ENCODE results near the gene ASPSCR1.
"Not testable (repeated sequence)": the region's sequence is repeated elsewhere in the genome, so short reads cannot be mapped to it uniquely, and the experiment has no call there.

ASPSCR1 gene

DNA sequence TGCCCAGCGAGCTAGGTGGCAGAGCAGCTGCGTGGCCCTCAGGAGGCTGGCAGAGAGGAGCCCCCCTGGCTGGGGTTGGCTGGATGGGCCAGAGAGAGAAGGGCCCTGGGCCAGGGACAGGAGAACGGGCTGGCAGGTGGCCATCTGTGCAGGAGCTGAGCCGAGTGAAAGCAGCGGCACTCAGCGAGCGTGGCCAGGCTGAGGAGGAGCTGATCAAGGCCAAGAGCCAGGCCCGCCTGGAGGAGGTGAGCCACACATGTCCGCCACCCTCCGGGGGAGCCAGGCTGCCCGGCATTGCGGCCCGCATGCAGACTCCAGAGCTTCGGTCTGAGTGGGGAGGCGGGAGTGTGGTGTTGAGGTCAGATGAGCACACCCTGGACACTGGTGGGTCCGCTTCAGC, 52.0 kb downstream of the ASPSCR1 start:
- DNase-seq = peak; percentile 38 to 93

DNA sequence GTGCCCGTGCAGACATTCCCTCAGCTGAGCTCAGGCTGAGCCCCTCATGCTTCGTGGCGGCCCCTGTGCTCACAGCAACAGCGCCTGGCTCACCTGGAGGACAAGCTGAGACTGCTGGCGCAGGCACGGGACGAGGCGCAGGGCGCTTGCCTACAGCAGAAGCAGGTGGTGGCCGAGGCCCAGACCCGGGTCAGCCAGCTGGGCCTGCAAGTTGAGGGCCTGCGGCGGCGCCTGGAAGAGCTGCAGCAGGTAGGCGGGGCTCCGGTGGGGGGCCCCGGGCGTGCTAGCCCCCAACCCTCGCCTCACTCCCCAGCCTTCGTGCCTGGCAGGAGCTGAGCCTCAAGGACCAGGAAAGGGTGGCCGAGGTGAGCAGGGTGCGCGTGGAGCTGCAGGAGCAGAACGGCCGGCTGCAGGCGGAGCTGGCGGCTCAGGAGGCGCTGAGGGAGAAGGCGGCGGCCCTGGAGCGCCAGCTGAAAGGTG, 52.6 kb downstream of the ASPSCR1 start:
- no peak for DNase-seq

DNA sequence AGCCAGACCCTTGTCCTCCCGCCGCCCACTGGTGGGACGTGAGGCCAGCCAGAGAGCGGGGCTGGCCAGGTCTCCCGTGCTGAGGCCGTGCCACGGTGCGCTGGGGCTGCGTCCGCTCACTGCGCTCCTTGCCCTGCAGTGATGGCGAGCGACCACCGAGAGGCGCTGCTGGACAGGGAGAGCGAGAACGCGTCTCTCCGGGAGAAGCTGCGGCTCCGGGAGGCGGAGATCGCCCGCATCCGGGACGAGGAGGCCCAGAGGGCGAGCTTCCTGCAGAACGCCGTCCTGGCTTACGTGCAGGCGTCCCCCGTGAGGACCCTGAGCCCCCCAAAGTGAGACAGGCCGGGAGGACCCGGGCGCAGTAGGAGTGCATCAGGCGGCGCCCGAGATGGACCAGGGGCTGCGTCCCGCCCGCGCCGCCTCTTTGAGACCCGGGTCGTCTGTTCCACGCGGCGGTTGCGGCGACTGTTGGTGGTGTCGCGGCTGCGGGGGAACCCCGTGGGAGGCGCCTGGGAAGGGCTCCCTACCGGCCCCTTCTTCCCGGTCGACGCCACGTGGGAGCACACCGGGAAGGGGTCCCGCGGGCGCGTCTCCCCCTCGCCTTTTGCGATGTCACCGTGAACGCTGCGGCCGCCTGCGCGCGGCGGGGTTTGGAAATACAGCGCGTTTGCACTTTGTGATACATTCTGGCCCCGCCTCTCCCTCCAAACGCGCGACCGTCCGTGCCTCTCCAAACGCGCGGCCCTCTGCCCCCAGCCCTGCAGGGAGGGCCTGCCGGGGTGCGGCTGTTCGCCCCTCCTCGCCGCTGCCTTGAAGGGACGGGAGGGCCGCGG, 53.3 kb downstream of the ASPSCR1 start:
- peak; percentile 47 to 87 for DNase-seq

DNA sequence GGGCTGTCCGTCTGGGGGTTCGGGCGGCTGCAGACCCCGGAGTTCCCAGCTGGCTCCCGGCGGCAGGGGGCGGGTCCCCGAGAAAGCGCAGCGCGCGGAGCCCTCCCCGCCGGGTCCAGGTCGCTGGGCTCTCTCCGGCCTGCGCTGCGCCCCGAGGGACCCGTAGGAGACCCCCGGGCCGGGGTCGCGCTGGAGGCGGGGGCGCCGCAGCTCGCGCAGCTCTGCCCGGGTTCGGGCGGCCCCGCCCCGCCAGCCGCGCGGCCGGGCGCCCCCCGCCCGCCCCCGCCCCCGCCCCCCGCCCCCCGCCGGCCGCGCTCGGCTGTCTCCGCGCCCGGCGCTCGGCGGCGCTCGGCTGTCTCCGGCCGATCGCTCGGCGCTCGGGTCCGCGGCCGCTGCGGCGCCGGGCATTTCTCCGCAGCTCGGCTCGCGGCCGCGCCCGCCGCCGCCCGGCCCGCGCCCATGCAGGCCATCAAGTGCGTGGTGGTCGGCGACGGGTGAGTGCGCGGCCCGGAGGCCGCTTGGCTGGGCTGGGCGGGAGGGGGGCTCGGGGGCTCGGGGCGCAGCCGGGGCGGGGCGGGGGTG, 54.0 kb downstream of the ASPSCR1 start, which contains the start of gene RAC3:
TSS of gene RAC3 (plus strand) at position 376 of the 582 bp plus-strand sequence. CDS start at position 460, 84 bp downstream.
- peak in 1 of 2 experiments; percentile 65 for DNase-seq

DNA sequence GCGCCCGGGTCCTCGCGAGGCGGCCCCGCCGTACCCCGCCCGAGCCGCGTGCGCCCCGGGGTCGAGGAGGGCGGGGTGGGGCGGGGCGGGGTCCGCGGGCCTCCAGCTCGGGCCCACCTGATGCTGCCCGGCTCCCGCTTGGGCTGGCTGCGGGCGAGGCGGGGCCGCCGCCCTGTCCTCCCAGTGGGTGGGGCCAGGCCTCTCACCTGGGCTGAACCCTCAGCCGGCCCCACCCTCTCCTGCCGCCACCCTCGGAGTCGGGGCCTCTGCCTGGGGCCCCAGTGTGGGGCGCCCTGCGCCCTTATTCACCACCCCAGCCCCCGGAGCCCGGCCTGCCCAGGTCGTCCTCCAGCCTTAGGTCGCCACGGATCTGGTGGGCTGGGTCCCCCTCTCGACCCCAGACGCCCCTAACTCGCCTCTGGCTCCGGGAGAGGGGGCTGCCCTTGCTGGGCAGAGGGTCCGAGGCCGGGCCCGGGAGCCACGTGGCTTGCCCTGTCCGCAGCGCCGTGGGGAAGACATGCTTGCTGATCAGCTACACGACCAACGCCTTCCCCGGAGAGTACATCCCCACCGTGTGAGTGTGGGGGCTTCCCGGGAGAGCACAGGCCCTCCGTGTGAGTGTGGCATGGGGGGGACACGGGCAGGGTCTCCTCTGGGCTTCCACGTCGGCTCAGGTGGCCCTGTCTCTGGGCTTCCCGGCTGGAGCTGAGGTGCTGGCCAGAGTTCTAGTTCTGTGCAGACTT, 54.6 kb downstream of the ASPSCR1 start:
- DNase-seq = no peak

DNA sequence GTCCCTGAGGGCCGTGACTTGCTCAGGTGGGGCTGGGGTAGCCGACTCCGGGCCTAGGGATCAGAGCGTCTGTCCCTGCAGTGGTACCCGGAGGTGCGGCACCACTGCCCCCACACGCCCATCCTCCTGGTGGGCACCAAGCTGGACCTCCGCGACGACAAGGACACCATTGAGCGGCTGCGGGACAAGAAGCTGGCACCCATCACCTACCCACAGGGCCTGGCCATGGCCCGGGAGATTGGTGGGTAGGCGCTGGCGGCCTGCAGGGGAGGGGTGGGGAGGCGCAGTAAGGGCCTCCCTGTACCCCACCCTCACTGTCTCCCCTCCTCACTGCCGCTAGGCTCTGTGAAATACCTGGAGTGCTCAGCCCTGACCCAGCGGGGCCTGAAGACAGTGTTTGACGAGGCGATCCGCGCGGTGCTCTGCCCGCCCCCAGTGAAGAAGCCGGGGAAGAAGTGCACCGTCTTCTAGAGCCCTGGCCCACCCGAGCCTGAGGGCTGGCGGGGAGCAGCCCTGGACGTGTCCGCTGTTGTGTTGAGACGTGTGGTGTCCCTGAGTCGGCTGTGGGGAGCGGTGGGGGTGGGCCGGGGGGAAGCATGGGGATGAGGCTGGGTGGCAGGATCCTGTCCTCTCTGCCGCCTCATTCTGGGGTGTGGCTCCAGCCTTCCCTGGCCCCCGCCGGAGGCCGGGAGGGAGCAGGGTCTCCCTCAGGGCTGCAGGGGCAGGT, 56.1 kb downstream of the ASPSCR1 start:
- no peak for DNase-seq

DNA sequence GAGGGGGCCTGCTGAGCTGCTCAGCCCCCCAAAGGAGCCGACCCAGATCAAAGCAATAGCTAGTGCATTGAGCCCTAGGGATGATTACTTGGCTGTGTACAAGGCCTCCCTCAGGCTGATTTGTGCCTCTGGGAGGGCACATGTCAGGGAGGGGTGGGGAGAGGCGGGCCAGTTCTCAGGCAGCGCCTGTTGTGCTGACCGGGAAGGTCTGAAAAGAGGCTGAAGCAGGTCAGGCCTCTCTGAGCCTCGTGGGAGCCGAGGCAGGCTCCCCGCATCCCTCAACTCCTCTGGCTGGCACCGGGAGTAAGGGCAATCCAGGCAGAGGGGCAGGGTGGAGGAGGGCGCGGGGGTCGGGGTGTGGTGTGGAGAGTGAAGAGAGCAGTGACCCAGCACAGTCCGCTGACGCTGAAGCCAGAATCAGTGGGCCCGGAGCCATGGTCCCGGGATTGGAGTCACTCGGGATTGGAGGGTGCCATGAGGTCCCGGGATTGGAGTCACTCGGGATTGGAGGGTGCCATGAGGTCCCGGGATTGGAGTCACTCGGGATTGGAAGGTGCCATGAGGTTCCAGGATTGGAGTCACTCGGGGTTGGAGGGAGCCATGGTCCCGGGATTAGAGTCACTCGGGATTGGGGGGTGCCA, 57.1 kb downstream of the ASPSCR1 start:
- DNase-seq = no peak

DNA sequence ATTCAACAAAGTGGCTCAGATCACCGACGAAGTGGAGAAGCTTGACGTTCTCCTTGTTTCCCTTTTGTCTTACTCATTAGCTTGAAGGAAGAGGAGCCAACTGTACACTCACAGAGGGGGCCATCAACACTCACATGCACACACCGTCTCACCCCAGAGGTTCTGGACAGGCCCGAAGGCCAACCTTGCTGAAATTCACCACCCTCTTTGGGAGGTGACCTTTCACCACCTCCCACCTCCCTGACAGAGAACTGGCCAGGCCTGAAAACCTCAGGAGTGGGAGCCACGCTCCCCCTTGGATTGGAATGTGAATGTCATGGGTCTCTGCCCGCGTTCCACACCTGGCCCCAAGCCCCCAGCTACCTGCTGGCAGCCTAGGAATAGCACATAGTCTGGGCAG, 58.1 kb downstream of the ASPSCR1 start:
- DNase-seq = no peak

DNA sequence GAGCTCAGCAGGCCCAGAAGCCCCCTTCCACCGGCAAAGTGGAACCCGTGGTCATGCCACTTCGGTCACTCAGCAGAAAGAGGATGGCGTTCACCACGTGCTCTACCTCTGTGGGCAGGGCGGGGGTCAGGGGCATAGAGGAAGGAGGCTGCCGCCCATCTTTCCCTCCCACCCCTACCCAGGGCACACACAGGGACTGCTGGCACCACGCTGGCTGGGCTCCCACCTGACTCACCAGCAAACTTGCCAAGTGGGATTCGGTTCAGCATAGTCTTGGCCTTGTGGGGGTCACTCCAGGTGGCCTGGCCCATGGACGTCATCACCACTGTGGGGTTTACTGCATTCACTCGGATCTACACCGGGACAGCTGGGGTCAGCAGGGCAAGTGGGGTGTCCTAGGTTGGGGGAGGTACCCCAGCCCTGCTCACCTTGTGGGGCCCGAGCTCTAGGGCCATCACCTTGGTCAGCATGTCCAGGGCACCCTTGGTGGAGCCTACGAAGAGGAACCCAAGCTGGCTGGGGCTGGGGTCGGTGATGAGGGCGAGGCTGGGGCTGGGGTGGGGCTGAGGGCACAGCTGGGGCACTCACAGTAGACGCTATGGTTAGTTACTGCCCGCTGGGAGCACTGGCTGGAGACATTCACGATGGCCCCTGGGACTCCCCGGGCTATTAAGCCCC, 58.7 kb downstream of the ASPSCR1 start:
- DNase-seq = no peak

DNA sequence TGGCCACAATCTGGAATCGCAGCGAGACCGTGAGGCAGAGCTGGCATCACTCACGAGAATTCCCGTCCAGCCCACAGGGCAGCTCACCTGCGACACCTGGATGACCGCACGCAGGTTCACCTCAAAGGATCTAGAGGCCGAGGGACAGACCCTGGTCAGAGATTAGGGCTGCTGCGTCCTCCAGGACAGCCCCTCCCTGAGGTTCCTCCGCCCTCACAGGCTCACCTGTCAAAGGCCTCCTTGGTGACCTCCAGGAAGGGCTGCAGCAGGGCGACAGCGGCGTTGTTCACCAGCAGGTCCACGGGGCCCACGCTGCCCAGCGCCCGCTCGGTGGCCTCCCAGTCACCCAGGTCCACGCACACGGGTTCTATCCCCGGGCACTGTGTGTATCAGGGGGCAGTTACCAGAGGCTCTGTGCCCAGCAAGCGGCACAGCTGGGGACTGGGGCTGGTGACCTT, 59.2 kb downstream of the ASPSCR1 start:
- no peak for DNase-seq

DNA sequence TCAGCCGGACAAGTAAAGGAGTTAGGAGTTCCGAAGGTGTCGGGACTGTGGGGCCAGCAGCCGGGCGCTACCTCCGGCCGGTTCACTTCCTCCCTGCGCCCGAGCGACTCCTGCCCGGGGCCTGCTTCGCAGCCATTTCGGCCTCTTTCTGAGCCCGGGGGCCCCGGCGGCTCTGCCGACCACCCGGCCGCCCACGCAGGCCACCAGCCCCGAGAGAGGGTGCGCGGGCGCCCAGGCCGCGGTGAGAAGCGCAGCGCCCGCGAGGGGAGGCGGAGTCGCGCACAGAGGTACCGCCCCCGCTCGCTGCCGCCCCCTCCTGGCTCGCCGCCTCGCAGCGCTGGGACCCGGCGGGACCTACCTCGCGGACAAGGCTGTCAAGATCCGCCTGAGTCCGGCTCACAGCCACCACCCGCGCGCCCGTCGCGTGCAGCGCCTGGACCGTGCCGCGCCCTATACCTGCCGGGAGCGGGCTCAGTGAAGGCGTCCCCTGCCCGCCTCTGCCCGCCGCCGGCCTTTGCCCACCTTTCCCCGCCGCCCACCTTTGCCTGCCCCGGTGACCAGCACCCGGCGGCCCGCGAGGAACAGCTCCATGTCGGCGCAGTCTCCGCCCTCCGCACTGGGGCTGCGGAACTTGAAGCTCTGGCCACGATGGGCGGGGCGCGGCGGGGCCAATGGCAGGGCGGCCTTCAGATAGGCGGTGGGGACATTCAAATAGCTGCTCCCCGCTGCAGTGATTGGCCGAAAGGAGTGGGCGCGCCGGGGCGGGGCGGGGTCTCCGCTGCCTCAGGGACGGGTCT, 59.9 kb downstream of the ASPSCR1 start, which contains the start of gene DCXR:
TSS of gene DCXR (minus strand) at position 606 of the 797 bp plus-strand sequence. CDS start at position 591, 15 bp downstream.
- DNase-seq = peak; percentile 98

DNA sequence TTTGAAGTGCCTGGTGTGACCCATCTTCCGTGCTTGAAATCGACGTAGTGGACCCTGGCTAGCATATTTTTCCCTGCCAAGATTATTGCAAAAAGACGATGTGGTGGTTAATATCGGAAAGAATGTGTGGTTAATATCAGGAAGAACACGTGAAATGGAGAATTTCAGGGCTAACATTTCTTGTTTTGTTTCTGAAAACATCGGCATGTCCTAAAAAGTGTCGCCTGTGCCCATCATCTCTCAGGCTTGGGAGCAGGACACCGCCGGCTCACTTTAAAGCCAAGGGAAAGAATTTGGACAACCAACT, 60.4 kb downstream of the ASPSCR1 start:
- DNase-seq = no peak

DNA sequence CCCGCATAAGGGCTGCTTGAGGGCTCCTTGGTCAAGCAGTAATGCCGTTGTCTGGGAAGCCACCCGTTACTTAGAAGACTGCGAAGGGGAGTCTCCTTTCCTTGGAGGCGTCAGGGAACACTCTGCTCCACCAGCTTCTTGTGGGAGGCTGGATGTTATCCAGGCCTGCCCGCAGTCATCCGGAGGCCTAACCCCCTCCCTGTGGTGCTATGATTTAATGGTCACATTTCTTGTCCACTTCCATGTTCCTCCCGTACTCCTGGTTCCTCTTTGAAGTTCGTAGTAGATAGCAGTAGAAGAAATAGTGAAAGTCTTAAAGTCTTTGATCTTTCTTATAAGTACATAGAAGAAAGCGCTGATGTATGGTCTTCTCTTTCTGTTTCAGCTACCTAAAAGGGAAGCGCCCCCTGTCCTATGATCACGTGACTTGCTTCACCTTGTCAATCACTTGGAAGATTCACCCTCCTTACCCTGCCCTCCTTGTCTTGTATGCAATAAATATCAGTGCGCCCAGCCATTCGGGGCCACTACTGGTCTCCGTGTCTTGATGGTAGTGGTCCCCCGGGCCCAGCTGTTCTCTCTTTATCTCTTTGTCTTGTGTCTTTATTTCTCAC, 61.5 kb downstream of the ASPSCR1 start:
- not testable (repeated sequence) for DNase-seq

DNA sequence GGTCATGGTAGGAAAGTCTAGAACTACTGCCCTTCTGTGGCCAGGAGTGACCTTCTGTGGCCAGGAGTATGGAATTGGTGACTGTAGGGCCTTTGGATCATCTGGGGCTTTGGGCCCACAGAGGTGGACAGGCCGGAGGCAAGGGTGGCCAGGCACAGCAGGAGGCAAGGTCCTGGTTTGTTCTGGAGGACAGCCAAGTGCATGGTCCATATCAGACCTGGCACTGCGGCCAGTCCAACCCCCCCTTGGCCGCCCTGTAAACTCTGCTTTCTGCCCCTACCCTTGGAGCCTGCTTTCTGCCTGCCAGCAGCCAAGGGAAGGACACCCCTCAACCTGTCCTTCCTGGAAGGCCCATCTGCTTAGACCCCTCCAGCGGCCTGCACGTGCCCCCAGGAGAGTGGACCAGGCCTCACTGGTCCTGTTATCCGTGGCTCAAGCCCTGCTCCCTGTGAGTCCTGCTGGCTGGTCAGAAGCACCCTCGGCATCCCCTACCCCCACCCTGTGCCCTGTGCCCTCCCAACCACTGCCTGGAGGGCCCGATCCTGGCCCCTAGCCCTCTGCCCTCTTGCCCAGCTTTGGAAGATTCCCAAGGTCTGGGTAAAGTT, 62.4 kb downstream of the ASPSCR1 start:
- DNase-seq = no peak

DNA sequence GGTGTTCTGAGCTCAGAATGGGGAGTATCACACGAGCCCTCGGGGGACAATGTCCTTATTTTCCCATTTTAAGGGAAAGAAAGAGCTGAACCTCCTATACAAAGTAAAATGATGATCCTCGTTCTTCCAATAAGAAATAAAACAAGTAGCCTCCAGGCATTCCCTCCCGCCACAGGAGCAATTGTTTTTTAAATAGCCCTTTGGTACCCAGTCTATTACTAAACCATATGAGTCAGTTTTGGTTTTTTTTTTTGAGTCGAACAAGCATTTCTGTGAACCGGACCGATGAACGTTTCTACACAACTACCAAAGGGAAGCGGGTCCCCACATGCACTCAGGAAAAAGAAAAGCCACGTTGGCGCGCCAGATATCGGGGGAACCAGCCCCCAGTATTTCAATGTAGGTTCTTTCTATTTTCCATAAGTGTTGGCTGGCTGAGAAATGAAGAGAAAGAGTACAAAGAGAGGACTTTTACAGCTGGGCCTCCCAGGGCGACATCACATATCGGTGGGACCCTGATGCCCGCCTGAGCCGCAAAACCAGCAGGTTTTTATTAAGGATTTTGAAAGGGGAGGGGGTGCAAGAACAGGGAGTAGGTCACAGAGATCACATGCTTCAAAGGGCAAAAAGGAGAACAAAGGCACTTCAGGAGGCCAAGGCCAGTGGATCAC, 63.9 kb downstream of the ASPSCR1 start:
- no peak for DNase-seq

DNA sequence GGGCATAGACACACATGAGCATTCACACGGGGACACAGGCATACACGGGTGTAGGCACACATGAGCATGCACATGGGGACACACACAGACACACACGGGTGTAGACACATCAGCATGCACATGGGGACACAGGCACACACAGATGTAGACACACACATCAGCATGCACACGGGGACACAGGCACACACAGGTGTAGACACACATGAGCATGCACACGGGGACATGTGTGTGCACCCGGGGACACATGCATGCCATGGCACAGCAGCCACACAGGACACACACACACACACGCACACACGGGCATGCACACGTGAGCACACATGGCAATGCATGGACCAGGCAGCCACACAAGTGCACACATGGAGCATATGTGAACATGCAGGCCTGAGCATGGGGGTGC, 65.2 kb downstream of the ASPSCR1 start:
- DNase-seq = no peak

DNA sequence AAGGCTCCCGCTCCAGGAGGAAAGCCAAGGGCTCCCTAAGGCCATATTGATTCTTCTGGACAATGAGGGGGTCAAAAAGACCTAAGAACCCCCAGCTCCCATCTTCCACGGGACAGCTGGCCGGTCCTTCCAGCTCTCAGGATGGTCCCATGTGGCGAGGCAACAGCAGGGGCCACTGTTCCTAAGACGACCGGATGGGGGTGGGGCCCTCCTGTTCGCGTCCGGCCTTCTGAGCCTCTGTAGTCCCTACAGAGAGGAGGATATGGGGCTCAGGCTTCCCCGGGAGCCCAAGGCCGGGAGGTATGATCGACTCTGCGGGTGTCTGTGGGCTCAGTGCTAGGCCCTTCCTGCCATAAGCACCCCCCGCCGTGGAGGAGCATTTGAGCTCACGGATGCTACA, 66.1 kb downstream of the ASPSCR1 start:
- no peak for DNase-seq

DNA sequence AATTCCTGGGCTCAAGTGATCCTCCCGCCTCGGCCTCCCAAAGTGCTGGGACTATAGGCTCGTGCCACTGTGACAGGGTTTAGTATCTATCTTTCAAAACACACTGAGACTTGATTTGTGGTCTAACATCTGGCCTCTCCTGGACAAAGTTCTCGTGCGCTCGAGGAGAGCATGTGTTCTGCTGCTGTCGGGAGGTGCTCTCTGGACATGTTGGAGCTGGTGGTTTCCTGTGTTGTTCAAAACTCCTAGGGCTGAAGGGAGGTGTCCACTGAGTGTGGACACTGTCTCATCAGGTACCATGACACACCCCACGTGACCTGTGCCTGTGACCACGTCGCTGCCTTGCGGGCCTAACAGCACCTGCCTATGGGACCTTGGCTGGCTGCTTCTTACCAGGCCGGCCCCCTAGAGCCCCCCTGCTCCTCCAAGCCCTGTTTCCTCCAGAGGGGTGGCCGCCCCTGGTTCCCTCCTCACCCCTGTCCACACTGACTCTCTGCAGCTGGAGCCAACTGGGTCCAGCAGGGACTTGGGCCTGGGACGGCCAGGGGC, 68.6 kb downstream of the ASPSCR1 start:
- DNase-seq = no peak

DNA sequence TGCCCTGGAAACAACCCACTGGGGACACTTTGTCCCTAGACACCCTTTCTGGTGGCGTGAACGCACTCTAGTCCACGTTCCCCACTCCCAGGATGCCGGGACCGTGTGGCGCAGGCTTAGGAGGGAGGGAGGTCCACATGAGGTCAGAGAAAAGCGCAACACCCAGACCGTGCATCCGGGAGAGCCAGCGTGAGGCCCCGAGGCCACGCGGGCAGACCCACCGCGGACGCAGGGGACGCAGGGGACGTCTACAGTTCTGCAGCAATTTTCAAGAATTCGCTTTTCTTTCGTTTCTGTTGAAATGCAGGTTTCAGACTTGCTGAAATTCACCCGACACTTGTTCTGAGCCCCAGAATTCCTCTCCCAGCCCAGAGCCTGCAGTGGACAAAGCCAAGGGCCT, 69.5 kb downstream of the ASPSCR1 start:
- DNase-seq = no peak
